Muscle of leg (tissue), 11 donors: ENCODE results near the gene CDC42BPG. TPM values are rescaled to one million over a fixed set of nuclear protein-coding genes. Genes with fewer than 3 reads are reported as not detected.
A peak's percentile ranks its signal among the peaks of the same experiment; 100 is the strongest.

ENCODE experiments used
- DNase-seq: peaks from one replicate; pipeline ENCODE4 v3.0.0; 2013
- H3K27ac ChIP-seq: one replicate; pipeline ENCODE4 v1.5.1; 2013; ENCODE audit warnings: mild to moderate bottlenecking, low read length, control low read depth
- H3K27me3 ChIP-seq: one replicate; pipeline ENCODE4 v1.6.1; 2013; ENCODE audit warnings: low read length; ENCODE audit not compliant: control insufficient read depth, insufficient read depth
- H3K36me3 ChIP-seq: one replicate; pipeline ENCODE4 v1.6.1; 2013; ENCODE audit warnings: low read length; ENCODE audit not compliant: control insufficient read depth, insufficient read depth
- H3K4me1 ChIP-seq: one replicate; pipeline ENCODE4 v1.6.1; 2013; ENCODE audit warnings: low read length; ENCODE audit not compliant: control insufficient read depth, insufficient read depth
- H3K4me3 ChIP-seq: one replicate; pipeline ENCODE4 v1.5.1; 2013; ENCODE audit warnings: low read length, control low read depth
- H3K9me3 ChIP-seq: replicated peaks from 2 replicates; pipeline ENCODE4 v1.6.1; 2013; ENCODE audit warnings: low read depth, low read length; ENCODE audit not compliant: control insufficient read depth
- WGBS: methylation state at CpG from one replicate; pipeline ENCODE4 v1.1.5; 2013; ENCODE audit warnings: missing lambda C conversion rate; ENCODE audit not compliant: insufficient coverage; 5-methylcytosine and 5-hydroxymethylcytosine counted together
- polyA plus RNA-seq, 8 donors: library from polyadenylated mRNA; unstranded; fragments of 120-200 nt; gene quantifications; one replicate each; pipeline versions ENCODE4 v1.2.1 to v1.2.3, GENCODE V29; 2013; ENCODE audit warnings: inconsistent platforms in 1 of 8, low replicate concordance in 1 of 8; ENCODE audit not compliant: insufficient read length in 8 of 8, insufficient read depth in 1 of 8
- total RNA-seq: library from RNA; stranded (reverse); fragments of 120-200 nt; gene quantifications from one replicate; pipeline ENCODE4 v1.2.4, GENCODE V29; 2013

The CDC42BPG gene
- total and polyA plus RNA-seq, 9 donors, result 0.35 to 2.3 (median 0.95) TPM

DNA sequence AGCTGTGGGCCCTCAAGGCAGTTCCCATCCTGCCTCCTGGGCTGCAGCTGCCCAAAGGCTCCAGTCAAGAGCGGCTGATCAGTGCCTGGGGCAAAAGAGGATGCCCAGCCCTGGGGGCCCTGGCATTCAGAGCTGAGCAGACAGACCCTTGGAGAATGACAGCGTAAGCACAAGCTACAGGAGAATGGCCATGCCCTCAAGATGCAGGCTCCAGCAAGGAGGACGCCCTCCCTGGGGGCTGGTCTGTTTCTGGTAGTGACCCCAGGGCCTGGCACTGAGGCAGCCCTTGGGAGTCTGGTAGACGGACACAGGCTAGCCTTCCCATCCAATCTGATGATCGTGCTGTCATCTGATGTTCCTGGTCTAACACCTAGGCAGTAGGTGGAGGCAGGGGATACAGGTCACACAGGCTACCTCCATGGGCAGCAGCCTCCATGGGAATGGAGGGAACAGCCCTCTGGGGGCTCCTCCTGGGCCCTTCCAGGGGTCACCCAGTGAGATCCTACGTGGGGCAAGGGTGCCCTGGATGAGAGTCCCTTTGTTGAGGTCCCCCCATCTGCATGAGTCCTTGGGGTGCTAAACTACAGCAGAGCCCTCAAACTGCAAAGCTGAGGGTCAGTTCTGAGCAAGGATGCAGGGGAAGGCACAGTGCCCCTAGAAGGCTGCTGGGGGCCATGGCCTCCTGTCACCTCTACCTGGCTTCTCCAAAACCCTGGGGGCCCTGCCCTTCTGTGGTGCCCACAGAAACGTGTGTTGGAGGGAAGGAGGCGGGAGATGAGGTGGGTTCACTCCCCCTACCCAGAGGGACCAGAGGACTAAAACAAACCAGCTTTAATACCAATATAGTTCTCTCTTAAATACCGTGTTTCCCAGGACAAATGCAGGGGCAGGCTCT is 55.9 kb downstream of the CDC42BPG start:
- H3K9me3 ChIP-seq, result no peaks in the 10 kb centered on the region
- no peak for DNase-seq
- no peaks in the 10 kb centered on the region for H3K27me3 ChIP-seq
- no peak overlapping the region for H3K4me3 ChIP-seq
- 79% methylated on average over 6 of the region's 9 CpGs for WGBS
- H3K27ac ChIP-seq, result no peak overlapping the region
- H3K4me1 ChIP-seq, result peaks cover 12% of the 10 kb centered on the region
- H3K36me3 ChIP-seq, result peaks cover 19% of the 10 kb centered on the region

DNA sequence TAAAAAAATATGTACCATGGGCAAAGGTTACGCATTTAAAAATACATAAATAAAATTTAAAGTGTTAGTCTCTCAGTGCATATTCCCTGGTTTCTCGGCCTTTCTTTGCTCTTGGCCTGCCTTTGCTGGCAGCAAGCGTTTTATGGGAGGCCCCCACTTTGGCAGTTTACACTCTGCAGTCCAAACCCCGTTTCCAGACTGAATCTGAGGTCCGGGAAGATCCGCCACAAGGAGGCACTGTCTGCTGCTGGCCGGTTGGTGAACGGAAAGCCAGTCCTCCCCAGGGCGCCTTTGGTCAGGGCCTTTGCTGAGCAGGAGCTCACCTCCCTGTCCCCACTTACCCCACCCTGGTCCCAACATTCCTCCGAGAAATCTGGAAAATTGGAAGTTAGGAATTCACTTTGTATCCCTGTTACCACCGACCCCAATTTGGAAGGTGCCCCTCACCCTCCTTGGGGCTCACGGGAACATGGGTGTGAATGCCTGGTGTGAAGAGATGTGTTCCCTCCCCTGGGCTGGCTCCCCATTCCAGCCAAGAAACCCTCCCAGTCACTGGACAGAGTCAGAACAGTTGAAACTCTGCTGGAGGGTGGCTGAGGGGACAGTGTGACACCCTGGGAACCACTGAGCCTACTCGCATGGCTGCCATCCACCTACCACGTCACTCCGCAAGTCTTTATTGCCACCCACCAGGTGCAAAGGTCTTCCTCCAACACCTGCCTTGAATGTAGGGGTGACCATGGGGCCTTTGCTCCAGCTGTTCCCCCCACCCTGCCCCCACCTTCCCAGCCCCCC is 56.7 kb downstream of the CDC42BPG start:
- DNase-seq, result peak; percentile 58
- no peaks in the 10 kb centered on the region for H3K27me3 ChIP-seq
- no peak overlapping the region for H3K4me3 ChIP-seq
- H3K4me1 ChIP-seq, result peaks cover 6% of the 10 kb centered on the region
- WGBS, result 11% methylated on average over 8 of the region's 15 CpGs
- no peak overlapping the region for H3K27ac ChIP-seq
- H3K9me3 ChIP-seq, result no peaks in the 10 kb centered on the region
- H3K36me3 ChIP-seq, result peaks cover 21% of the 10 kb centered on the region

- no peak overlapping the region for H3K27ac ChIP-seq
- no peaks in the 10 kb centered on the region for H3K9me3 ChIP-seq
- peaks cover 20% of the 10 kb centered on the region for H3K36me3 ChIP-seq
- peaks cover 6% of the 10 kb centered on the region for H3K4me1 ChIP-seq
- H3K4me3 ChIP-seq, result no peak overlapping the region
- 93% methylated on average over 8 of the region's 10 CpGs for WGBS
- DNase-seq, result no peak
- no peaks in the 10 kb centered on the region for H3K27me3 ChIP-seq
These were observed 58.1 kb downstream of the CDC42BPG start for GRCh38 chr11:64786308-64786707.

DNA sequence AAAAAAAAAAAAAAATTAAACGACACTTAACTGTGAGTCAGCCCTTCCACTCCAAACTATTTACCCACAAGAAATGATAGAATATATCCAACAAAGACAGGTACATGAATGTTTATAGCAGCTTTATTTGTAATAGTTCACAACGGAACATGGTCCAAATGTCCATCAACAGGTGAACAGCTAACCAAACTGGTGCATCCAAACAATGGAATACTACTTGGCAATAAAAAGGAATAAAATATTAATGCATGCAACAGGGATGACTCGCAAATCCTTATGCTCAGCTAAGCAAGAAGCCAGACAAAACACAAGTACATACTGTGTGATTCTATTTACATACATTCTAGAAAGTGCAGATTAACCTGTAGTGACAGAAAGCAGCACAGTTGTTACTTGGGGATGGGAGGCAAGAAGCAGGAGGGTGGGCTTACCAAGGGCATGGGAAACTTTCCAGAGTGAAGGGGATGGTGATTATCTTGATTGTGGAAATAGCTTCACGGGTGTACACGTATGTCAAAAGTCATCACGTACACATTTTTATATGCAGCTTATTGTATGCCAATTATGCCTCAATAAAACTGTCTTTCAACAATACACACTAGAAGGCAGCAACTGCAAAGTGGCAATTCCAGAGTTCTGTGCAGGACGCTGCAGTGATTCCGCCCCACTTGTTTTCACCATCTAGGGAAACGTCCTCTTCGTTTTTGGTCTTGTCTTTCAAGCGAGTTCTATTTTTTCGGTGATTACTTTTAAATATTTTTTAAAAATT is 59.5 kb downstream of the CDC42BPG start:
- H3K4me1 ChIP-seq, result peaks cover 6% of the 10 kb centered on the region
- peaks cover 23% of the 10 kb centered on the region for H3K36me3 ChIP-seq
- no peak overlapping the region for H3K4me3 ChIP-seq
- no peak for DNase-seq
- H3K27ac ChIP-seq, result no peak overlapping the region
- WGBS, result no CpG with 5 or more reads among the region's 12 CpGs
- no peaks in the 10 kb centered on the region for H3K27me3 ChIP-seq
- H3K9me3 ChIP-seq, result no peaks in the 10 kb centered on the region

DNA sequence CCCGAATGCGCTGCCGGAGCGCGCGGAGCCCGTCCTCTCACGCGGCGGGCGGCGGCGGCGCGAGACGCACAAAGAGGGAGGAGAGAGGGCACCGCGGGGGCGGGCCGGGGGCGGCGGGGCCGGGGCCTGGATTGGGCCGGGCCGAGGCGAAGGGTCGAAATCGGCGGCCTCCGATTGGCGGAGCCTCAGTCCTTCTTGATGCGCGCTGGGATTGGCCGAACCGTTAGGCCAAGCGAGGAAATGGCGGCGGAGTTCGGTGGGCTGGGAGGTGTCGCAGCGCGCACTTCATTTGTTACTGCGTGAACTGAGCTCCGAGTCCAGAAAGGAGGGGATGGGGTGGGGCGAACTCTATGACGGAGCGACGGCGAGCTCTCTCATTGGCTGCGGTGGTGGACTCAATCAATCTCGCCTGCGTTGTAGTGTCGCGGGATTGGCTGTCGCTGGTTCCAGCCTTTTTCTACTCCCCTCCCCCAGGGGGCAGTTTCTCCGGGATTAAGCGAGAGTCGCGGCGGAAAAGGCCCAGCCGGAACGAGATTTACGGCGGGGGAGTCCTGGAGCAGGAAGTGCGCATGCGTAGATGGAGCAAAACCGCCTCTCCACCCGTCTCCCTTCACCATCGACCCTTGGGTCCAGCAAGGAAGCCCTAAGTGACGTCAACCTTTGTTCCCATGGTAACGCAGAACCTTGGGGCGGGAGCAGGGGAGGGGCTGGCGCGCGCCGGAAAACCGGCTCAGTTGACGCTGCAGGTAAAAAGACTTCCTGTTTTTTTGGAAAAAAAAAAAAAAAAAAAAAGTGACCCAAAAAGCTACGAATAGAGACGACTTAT is 65.8 kb downstream of the CDC42BPG start, which contains the start of gene SF1:
TSS of gene SF1 (minus strand) at position 70 of the 826 bp plus-strand sequence. CDS start 150 bp downstream, outside the sequence.
- peak; percentile 100 for DNase-seq
- peak within 1 kb of the TSS; percentile 87 for H3K4me3 ChIP-seq
- H3K36me3 ChIP-seq, result peaks cover 37% of the 10 kb centered on the region
- peaks cover 19% of the 10 kb centered on the region for H3K4me1 ChIP-seq
- H3K27me3 ChIP-seq, result no peaks in the 10 kb centered on the region
- H3K27ac ChIP-seq, result peak within 1 kb of the TSS; percentile 97
- under 1% methylated on average over 67 of the region's 80 CpGs for WGBS
- H3K9me3 ChIP-seq, result no peaks in the 10 kb centered on the region

DNA sequence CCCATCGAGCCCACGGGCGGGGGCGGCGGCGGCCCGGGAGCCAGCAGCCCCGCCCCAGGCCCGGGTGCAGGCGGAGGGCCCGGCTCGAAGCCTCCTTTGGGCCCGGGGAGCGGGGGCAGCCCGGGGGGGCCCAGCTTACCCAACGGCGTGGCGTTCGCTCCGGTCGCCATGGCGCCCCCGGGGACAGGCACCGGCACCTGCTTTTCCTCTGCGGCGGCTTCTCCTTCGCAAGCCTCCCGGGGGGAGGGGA is 66.3 kb downstream of the CDC42BPG start:
- WGBS, result 0% methylated on average over 28 of the region's 28 CpGs
- no peaks in the 10 kb centered on the region for H3K9me3 ChIP-seq
- no peaks in the 10 kb centered on the region for H3K27me3 ChIP-seq
- H3K4me1 ChIP-seq, result peaks cover 22% of the 10 kb centered on the region
- H3K36me3 ChIP-seq, result peaks cover 41% of the 10 kb centered on the region
- H3K27ac ChIP-seq, result peak overlapping the region; percentile 97
- peak overlapping the region; percentile 84 for H3K4me3 ChIP-seq
- no peak for DNase-seq

GRCh38 chr11:64777449-64778222 is 66.8 kb downstream of the CDC42BPG start:
- Histone ChIP-seq H3K4me3 (peak overlapping the region; percentile 87), H3K9me3 (no peaks in the 10 kb centered on the region), H3K36me3 (peaks cover 45% of the 10 kb centered on the region), H3K27me3 (no peaks in the 10 kb centered on the region), H3K4me1 (peaks cover 25% of the 10 kb centered on the region), H3K27ac (peak overlapping the region; percentile 97)
- peak; percentile 95 for DNase-seq
- WGBS, result under 1% methylated on average over 89 of the region's 98 CpGs

GRCh38 chr11:64776875-64777274 is 67.6 kb downstream of the CDC42BPG start:
- Histone ChIP-seq H3K27ac (peak overlapping the region; percentile 77), H3K9me3 (no peaks in the 10 kb centered on the region), H3K27me3 (no peaks in the 10 kb centered on the region), H3K4me3 (peak overlapping the region; percentile 87), H3K4me1 (peaks cover 26% of the 10 kb centered on the region), H3K36me3 (peaks cover 47% of the 10 kb centered on the region)
- no peak for DNase-seq
- WGBS, result 36% methylated on average over 2 of the region's 3 CpGs

DNA sequence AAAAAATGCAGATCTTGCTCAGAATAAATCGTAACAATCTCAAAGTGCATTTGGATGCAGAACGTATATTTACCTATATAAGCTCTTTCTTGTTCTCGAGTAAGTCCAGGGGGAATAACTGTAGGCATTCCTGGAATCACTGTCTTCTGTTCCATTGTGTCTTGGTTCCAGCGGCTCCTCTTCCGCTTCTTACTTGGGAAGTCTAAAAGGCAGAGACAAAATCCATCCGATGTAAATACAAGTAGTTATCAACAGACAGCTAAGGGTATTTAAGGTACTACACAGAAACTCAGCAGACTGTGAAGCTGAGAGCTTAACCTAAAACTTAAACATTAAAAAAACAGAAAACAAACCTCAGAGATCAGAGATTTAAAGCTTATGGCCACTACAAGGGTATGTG is 68.0 kb downstream of the CDC42BPG start:
- no peak overlapping the region for H3K4me3 ChIP-seq
- DNase-seq, result no peak
- H3K27ac ChIP-seq, result no peak overlapping the region
- no CpG with 5 or more reads among the region's 6 CpGs for WGBS
- H3K27me3 ChIP-seq, result no peaks in the 10 kb centered on the region
- H3K9me3 ChIP-seq, result no peaks in the 10 kb centered on the region
- H3K36me3 ChIP-seq, result peaks cover 50% of the 10 kb centered on the region
- peaks cover 26% of the 10 kb centered on the region for H3K4me1 ChIP-seq
